NCI-H1092 (cell line): ENCODE results near the gene WDR76.
"Not testable (repeated sequence)": the region's sequence is repeated elsewhere in the genome, so short reads cannot be mapped to it uniquely, and the experiment has no call there.

Source experiments
- DNase-seq: peaks from one replicate; lab custom pipeline; 2025; lab: John Stamatoyannopoulos, UW

WDR76 gene

GRCh38 chr15:43821505-43821904 is 5.3 kb upstream of the WDR76 start:
- DNase-seq: no peak

DNA sequence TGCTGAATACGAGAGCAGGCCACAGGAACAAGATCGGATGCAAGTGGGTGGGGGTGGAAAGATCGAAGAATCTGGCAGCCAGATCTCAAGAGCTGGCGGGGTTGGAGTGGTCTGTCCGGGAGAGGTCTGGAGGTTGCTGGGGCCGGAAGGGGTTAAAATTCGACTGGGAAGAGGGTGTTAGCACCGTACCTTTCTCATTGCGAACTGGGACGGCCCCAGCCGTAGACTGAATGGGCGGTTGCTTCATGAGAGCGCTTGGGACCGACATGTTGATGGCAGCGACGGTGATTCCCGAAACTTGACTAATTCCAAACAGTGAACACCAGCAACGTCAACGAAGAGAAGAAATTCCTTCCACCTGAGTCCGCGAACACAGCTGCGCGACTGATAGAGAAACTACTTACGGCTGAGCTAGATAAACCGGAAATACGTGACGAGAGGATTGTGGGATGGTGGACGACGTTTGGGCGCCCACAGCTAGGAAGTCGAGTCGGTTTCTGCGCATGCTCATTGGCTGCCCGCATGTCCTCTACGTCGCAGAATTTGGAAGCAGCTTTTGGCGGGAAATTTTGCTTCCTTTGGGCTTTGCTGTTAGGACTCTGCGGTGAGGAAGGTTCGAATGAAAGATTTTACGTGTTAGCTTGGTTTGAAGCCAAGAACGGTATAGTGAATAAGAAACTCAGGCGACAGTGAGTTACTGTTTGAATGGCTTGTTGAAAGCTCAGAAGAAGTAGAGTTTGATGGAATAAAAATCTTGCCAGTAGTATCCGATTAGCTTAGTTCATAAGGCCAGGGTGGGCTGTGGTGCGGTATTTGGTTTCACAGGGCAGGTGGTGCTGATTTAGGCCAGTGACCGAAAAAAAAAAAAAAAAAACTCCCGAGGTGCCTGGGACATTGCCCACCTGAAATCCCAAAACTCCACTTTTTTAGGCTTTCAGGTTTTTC is 2.2 kb upstream of the WDR76 start, which contains the start of gene MFAP1:
Gene MFAP1 (minus strand): TSS at position 389 of the 945 bp plus-strand sequence. CDS start 121 bp downstream, at position 268.
- peak; percentile 91 for DNase-seq

DNA sequence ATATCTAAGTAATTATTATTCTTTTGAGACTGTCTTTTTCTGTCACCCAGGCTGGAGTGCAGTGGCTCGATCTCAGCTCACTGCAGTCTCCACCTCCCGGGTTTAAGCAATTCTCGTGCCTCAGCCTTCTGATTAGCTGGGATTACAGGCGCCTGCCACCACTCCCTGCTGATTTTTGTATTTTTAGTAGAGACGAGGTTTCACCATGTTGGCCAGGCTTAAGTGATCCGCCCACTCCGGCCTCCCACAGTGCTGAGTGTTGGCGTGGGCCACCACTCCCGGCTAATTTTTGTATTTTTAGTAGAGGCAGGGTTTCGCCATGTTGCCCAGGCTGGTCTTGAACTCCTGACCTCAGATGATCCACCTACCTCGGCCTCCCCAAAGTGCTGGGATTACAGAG is 1.5 kb upstream of the WDR76 start:
- DNase-seq: not testable (repeated sequence)

DNA sequence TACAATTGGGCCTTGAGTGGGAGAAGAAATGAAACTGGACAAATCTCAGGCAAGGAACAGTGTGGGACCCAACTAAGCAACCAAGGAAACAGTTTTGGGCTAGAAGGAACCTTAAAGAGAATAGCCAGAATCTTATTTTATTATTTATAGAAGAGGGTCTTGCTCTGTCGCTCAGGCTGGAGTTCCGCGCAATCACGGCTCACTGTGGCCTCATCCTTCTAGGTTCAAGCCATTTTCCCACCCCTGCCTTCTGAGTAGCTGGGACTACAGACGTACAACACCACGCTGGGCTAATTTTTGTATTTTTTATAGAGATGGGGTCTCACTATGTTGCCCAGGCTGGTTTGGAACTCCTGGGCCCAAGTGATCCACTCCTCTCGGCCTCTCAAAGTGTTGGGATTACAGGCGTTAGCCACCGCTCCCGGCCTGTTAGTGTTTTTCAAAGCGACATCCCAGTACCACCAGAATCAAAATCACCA is 734 bp upstream of the WDR76 start:
- DNase-seq: no peak

- DNase-seq: no peak
Measured at GRCh38 chr15:43828061-43828657, 1.4 kb downstream of the WDR76 start.

GRCh38 chr15:43829951-43830540 is 3.2 kb downstream of the WDR76 start:
- DNase-seq: not testable (repeated sequence)

GRCh38 chr15:43830691-43831275 is 4.0 kb downstream of the WDR76 start:
- DNase-seq: not testable (repeated sequence)

GRCh38 chr15:43831519-43832052 is 4.8 kb downstream of the WDR76 start:
- DNase-seq: not testable (repeated sequence)

DNA sequence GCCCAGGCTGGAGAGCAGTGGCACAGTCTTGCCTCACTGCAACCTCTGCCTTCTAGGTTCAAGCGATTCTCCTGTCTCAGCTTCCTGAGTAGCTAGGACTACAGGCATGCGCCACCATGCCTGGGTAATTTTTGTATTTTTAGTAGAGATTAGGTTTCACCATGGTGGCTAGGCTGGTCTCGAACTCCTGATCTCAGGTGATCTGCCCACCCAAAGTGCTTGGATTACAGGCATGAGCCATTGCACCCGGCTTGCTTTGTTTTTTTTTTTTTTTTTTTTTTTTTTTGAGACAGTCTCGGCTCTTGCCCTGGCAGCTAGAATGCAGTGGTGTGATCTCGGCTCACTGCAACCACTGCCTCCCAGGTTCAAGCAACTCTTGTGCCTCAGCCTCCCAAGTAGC is 5.7 kb downstream of the WDR76 start:
- DNase-seq: not testable (repeated sequence)

DNA sequence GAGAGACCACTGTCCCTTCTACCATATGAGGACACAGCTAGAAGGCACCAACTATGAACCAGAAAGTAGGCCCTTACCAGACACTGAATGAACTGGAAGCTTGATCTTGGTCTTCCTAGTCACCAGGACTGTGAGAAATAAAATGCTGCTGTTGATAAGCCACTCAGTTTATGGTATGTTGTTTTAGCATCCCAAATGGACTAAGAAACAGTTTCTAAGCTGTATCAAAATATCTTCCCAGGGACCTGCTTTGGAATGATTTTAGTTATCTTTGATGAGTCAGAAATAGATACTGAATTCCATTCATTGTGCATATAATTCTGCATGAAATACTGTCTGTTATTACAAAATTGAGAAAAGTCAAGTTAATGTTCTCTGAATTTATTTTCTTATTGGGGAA is 18.6 kb downstream of the WDR76 start:
- no peak for DNase-seq

GRCh38 chr15:43851251-43851650 is 24.4 kb downstream of the WDR76 start:
- DNase-seq: no peak

DNA sequence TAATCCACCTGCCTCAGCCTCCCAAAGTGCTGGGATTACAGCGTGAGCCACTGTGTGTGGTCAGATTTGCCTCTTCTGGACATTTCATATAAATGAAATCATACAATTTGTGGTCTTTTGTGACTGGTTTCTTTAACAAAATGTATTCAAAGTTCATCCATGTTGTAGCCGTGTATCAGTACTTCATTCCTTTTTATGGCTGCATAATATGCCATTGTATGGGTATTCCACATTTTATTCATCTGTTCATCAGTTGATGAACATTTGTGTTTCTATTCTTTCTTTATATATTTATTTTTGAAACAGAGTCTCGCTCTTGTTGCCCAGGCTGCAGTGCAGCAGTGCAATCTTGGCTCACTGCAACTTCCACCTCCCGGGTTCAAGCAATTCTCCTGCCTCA is 25.8 kb downstream of the WDR76 start:
- DNase-seq: no peak

DNA sequence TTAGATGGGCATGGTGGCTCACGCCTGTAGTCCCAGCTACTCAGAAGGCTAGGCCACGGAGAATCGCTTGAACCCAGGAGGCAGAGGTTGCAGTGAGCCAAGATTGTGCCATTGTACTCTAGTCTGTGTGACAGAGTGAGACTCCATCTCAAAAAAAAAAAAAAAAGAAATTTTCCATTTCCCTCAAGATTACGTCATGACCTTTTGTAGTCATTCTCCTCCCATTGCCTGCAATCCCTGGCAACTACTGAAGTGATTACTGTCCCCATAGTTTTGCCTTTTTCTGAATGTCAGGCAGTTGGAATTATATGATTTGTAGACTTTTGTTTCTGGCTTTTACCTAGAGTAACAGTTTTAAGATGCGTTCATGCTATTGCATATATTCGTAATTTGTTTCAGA is 28.0 kb downstream of the WDR76 start:
- DNase-seq: no peak

DNA sequence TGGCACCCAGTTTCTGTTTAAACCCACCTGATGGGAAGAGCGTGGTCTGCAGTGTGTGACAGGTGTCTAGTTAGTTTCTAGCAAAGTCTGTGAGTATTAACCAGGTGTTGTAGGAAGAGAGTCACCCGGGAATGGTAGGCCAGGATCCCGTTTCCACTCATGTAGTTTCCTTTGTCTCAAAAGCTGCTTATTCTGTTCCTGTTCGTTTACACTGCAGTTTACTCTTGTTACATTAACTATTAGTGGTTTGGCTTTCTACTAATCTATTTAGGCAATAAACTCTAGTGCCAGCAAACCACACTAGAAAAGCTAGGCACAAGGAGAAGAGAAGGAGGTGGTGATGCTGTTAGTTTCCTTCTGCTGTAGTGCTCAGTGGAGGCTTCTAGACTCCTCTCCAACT is 32.7 kb downstream of the WDR76 start:
- DNase-seq: no peak

DNA sequence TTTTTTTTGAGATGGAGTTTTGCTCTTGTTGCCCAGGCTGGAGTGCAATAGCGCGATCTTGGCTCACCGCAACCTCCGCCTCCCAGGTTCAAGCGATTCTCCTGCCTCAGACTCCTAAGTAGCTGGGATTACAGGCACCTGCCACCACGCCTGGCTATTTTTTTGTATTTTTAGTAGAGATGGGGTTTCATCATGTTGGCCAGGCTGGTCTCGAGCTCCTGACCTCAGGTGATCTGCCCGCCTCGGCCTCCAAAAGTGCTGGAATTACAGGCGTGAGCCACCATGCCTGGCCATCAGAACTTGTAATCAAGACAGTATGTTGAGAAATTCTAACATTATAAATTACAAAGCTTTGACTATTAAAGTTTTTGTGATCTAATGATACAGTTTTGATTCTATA is 39.8 kb downstream of the WDR76 start:
- not testable (repeated sequence) for DNase-seq

GRCh38 chr15:43867096-43867495 is 40.3 kb downstream of the WDR76 start:
- DNase-seq: no peak

- DNase-seq: no peak
Measured at GRCh38 chr15:43868406-43868805, 41.6 kb downstream of the WDR76 start.

DNA sequence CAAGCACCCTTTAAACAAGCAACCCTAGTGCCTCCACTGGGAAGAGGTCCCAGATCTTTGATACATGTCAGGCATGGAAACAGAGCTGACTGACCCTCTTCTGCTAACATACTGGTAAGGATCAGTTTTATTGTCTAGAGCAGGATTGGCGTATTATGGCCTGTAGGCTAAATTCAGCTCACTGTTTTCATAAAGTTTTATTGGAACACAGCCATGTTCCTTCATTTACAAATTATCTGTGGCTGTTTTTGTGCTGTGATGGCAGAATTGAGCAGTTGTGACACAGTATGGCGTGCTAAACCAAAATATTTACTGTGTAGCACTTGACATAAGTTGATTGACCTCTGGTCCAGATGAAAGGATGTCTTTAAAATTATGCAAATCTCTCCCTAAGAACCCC is 45.0 kb downstream of the WDR76 start:
- no peak for DNase-seq

DNA sequence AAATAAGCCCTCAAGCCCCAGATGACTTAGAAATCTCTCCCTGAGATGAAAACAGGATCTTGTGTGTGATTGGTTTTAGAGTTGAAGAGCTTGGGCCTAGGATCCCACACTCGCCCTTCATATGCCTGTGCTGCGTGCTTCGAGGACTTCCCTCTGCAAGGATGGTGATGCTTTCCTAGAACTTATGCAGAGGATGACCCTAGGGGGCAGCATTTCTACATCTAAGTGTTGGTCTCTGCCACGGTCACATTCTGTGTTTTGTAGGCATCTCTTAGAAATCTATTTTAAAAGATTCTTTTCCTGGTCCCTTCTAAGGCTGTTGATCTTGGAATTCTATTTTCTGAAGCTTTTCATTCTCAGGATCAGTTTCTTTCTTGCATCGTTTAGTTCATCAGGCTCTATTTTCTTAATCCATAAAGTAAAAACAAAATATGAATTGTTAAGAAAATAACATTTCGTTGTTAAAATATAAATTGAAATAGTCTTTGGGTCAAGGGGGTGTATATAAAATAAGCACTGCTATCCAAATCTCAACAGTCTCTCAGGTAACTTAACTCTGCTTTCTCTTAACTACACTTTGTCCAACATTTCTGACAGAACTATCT is 45.7 kb downstream of the WDR76 start:
- no peak for DNase-seq

GRCh38 chr15:43873651-43874050 is 46.8 kb downstream of the WDR76 start:
- no peak for DNase-seq

DNA sequence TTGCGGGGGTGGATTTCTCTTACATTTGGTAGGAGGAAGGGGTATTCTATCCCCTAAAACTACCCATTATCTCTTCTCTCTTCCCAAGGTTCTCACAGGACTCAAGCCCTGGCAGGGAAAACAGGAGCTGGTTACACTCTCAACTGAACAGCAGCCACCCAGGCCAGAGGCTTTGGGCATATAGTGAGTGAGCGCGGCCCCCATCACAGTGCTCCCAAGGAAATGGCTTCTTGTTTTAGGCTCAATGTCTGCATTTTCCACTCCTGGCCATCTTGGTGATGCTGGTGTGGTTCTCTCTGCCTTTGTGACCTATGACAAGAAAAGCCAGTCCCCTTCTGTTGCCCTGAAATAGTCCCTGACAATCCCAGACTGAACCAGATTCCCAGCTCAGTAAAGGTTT is 50.1 kb downstream of the WDR76 start:
- DNase-seq: no peak

DNA sequence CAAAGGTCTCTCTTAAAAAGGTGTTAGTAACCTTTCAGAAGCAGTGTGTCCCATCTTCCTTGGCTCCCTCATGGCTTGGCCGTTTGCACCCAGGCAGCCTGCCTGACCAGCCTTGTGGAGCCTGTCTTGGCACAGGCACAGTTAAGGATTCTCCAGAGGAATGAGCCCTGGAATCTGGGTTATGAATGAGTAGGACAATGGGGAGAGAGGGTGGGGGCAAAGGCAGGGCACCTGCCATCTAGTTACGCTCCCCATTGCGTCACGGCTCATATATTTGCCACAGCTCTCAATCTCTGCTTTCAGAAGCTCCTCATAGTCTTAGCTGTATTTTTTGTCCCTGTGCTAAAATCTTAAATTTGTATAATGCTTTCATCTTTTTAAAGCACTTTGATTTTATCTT is 50.6 kb downstream of the WDR76 start:
- DNase-seq: no peak
